PC-9 (cell line): Measurements from ENCODE around the gene SCN1A.

ENCODE experiments used
- EZH2 ChIP-seq: fragments of 200-600 bp; sonication (generic); IDR thresholded peaks from 2 replicates; pipeline ENCODE4 v1.8.0; 2017; ENCODE audit warnings: antibody characterized with exemption, low read depth
- TF ChIP-seq, protein P1 (sequence below): fragments of 200-600 bp; sonication (generic); conservative IDR thresholded peaks from 2 replicates; pipeline ENCODE4 v1.6.1; 2017; ENCODE audit warnings: mixed run types, antibody characterized with exemption, mild to moderate bottlenecking, moderate library complexity

- TF ChIP-seq, protein P1, sequence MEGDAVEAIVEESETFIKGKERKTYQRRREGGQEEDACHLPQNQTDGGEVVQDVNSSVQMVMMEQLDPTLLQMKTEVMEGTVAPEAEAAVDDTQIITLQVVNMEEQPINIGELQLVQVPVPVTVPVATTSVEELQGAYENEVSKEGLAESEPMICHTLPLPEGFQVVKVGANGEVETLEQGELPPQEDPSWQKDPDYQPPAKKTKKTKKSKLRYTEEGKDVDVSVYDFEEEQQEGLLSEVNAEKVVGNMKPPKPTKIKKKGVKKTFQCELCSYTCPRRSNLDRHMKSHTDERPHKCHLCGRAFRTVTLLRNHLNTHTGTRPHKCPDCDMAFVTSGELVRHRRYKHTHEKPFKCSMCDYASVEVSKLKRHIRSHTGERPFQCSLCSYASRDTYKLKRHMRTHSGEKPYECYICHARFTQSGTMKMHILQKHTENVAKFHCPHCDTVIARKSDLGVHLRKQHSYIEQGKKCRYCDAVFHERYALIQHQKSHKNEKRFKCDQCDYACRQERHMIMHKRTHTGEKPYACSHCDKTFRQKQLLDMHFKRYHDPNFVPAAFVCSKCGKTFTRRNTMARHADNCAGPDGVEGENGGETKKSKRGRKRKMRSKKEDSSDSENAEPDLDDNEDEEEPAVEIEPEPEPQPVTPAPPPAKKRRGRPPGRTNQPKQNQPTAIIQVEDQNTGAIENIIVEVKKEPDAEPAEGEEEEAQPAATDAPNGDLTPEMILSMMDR: no peak
- no peak for TF ChIP-seq EZH2
Measured at GRCh38 chr2:166031054-166031453, 96.8 kb downstream of the SCN1A start.
